Cardiac fibroblast (primary cell): Measurements from ENCODE around the gene CEP63.

Source experiments
- DNase-seq, 2 donors: peaks; one replicate each; pipeline versions ENCODE4 v3.0.0 to v3.0.0-alpha.2; 2010; ENCODE audit warnings: low read depth in 2 of 2
- H3K4me3 ChIP-seq, 2 donors: replicated peaks in 1 of 2; 1 replicate in 1 of 2; 2 replicates in 1 of 2; pipeline ENCODE4 v1.5.1; 2011; ENCODE audit warnings: low read depth in 2 of 2, low read length in 2 of 2, mild to moderate bottlenecking in 2 of 2, moderate library complexity in 1 of 2
- TF ChIP-seq, protein P1 (sequence below): IDR thresholded peaks from one replicate; pipeline ENCODE4 v1.5.1; 2011; ENCODE audit warnings: low read depth, mild to moderate bottlenecking, low read length, inconsistent platforms

CEP63 gene

DNA sequence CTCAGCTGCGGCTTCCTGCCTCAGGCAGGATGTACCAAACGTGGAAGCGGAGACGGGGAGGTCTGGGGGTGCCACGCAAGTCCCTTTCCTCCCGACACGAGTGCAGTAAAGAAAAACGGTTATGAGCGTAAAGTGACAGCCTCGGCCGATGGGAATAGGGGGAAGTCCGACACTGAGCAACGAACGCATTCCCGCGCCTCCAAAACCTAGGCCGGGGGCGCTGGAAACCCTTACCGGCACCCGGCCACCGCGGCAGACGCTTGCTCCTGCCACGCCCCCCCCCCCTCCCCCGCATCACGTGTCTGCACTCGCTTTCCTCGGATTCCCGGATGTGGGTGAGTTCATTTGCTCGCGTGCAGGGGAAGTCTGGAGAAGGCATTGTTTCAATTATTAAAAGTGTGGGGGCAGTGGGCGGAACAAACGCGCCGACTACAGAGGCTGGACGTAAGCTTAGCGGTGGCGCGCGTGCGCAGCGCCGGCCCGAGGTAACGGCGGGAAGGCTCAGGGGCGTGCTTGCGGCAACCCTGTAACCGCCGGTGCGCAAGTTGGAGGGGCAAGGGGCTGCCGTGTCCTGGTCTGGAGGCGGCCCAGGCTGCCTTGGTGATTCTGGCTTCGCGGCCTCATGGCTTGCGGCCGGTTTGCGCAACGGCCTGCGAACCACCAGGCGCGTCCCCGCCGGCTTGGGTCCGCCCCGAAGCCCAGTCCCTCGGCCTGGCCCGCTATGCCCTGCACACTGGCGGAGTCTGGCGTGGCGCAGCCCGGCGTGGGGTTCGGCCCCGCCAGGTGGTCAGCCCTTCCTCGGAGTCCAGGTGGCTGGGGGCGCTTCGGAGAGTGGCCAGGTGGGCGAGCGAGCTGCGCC is at the start of gene CEP63, which contains the start of gene ANAPC13:
CEP63 (plus strand) TSS at position 340 of the 859 bp plus-strand sequence. CDS start 9,264 bp downstream, outside the sequence.
ANAPC13 (minus strand) TSS at position 268 of the 859 bp plus-strand sequence. CDS start 3,081 bp downstream, outside the sequence.
- peak; percentile 99 to 100 for DNase-seq
- TF ChIP-seq, protein P1, sequence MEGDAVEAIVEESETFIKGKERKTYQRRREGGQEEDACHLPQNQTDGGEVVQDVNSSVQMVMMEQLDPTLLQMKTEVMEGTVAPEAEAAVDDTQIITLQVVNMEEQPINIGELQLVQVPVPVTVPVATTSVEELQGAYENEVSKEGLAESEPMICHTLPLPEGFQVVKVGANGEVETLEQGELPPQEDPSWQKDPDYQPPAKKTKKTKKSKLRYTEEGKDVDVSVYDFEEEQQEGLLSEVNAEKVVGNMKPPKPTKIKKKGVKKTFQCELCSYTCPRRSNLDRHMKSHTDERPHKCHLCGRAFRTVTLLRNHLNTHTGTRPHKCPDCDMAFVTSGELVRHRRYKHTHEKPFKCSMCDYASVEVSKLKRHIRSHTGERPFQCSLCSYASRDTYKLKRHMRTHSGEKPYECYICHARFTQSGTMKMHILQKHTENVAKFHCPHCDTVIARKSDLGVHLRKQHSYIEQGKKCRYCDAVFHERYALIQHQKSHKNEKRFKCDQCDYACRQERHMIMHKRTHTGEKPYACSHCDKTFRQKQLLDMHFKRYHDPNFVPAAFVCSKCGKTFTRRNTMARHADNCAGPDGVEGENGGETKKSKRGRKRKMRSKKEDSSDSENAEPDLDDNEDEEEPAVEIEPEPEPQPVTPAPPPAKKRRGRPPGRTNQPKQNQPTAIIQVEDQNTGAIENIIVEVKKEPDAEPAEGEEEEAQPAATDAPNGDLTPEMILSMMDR = no peak
- peak within 1 kb of the TSS; percentile 72 to 77 for H3K4me3 ChIP-seq

DNA sequence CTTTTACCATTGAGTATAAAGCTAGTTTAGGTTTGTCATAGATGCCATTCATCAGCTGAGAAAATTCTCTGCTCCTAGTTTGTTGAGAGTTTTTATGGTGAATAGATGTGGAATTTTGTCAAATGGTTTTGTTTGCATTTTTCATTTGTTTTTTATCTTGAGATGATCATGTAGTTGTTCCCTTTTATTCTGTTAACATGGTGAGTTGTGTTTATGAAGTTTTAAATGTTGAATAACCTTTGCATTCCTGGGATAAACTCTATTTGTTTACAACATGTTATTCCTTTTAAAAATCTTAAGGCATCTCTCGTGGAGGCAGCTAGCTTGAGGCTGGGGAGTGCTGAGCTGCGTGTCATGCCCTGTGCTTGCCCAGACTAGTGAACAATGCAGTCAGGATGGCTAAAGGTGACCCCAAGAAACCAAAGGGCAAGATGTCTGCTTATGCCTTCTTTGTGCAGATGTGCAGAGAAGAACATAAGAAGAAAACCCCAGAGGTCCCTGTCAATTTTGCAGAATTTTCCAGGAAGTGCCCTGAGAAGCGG is 48.6 kb upstream of the CEP63 start:
- TF ChIP-seq, protein P1 = no peak
- DNase-seq = no peak
- no peak overlapping the region for H3K4me3 ChIP-seq

DNA sequence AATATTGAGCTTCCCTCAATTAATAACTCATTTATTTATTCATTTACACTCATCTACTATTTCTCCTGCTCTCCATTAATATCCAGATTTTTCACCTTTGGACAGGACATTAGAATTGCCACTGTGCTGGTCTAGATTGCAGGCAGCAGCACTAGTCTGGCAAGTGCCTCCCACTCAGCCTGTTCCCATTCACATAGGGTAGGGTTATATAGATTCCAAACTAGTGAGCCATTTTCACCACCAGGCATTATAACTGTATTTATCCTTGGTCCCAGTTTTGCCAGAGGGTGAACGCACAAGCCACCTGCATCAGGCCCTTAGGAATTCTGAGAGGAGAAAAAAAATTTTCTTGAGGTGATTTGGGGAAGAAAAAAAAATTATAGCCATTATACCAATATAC is 44.5 kb upstream of the CEP63 start:
- TF ChIP-seq, protein P1 = no peak
- H3K4me3 ChIP-seq = no peak overlapping the region
- DNase-seq = no peak

DNA sequence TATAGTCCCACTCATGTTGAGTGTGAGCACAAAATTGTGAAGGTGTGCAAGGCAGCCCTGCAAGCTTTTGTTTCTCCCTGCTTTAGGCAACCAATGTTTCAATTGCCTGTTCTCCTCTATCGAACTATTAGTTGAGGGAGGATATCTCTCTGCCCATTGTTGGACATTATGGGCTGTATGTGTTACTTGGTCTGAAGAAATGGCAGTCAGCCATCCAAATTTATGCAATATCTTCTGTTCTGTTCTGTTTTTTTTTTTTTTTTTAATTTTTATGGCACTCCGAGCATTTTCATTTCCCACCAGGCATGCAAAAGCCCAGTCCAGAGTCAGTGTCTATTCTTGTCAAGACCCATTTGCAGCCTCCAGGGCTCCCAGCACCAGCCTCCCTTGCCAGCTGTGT is 44.0 kb upstream of the CEP63 start:
- DNase-seq = peak in 1 of 2 donors; percentile 45
- TF ChIP-seq, protein P1 = no peak
- no peak overlapping the region for H3K4me3 ChIP-seq

DNA sequence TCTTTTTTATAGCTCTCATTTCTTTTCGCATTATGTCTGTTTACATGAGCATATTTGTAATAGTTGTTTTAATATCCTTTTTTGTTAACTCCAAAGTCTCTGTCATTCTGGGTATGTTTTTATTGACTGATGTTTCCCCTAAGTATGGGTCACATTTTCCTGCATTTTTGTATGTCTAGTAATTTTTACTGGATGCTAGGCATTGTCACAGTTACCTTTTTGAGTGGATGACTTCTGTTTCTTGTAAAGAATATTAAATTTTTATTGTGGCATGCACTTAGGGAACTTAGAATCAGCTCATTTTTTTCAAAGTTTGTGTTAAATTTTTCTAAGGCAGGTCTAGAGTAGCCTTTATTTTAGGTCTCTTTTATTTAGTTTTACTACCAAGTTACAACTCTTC is 40.8 kb upstream of the CEP63 start:
- DNase-seq = no peak
- TF ChIP-seq, protein P1 = no peak
- H3K4me3 ChIP-seq = no peak overlapping the region

DNA sequence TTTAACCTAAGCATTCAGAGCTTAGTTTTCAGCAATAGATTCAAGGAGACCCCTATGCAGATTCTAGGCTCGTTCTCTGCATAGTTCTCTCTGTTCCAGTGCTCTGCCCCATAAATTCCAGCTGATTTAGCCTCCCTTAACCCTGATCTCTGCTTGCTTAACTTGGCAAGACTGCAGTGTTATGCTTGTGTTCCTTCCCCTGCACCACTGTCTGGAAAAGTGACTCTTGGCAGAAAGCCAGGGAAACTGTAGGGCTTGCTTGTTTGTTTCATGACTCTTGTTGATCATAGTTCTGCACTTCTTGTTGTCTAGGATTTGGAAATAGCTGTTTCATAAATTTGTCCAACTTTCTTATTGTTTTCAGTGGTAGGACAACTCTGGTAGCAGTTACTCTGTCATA is 40.2 kb upstream of the CEP63 start:
- peak; percentile 91 to 94 for DNase-seq
- no peak overlapping the region for H3K4me3 ChIP-seq
- TF ChIP-seq, protein P1 = no peak
